Spinal cord (tissue), 10 donors: ENCODE measurements around the gene STRN. TPM values are rescaled to one million over a fixed set of nuclear protein-coding genes. Genes with fewer than 3 reads are reported as not detected.
"Not testable (repeated sequence)": the region's sequence is repeated elsewhere in the genome, so short reads cannot be mapped to it uniquely, and the experiment has no call there.

Experiments
- DNase-seq, 6 donors: peaks; one replicate each; pipeline versions ENCODE4 v3.0.0 to v3.0.0-alpha.2; 2013 to 2015; ENCODE audit warnings: low spot score in 6 of 6, low read depth in 4 of 6
- H3K27ac ChIP-seq: one replicate; pipeline ENCODE4 v1.5.1; 2013; ENCODE audit warnings: low read depth, low read length, control low read depth
- H3K27me3 ChIP-seq: one replicate; pipeline ENCODE4 v1.6.1; 2013; ENCODE audit warnings: low read length; ENCODE audit not compliant: control insufficient read depth, insufficient read depth
- H3K36me3 ChIP-seq: one replicate; pipeline ENCODE4 v1.6.1; 2013; ENCODE audit warnings: low read length; ENCODE audit not compliant: control insufficient read depth, insufficient read depth
- H3K4me1 ChIP-seq: one replicate; pipeline ENCODE4 v1.6.1; 2013; ENCODE audit warnings: low read length; ENCODE audit not compliant: control insufficient read depth, insufficient read depth
- H3K4me3 ChIP-seq: one replicate; pipeline ENCODE4 v1.5.1; 2013; ENCODE audit warnings: low read depth, low read length, control low read depth
- H3K9me3 ChIP-seq: one replicate; pipeline ENCODE4 v1.6.1; 2013; ENCODE audit warnings: low read length; ENCODE audit not compliant: control insufficient read depth, insufficient read depth
- WGBS: methylation state at CpG from one replicate; pipeline ENCODE4 v1.1.5; 2013; ENCODE audit warnings: missing lambda C conversion rate; ENCODE audit not compliant: insufficient coverage; 5-methylcytosine and 5-hydroxymethylcytosine counted together
- polyA plus RNA-seq, 2 donors: library from polyadenylated mRNA; unstranded; fragments of 120-200 nt; gene quantifications; one replicate each; pipeline ENCODE4 v1.2.1, GENCODE V29; 2013; ENCODE audit not compliant: insufficient read length in 2 of 2
- total RNA-seq, 2 donors: library from RNA; depleted of rRNA in 1 of 2; stranded (reverse); fragments of 120-200 nt in 1 of 2; fragments of >200 nt in 1 of 2; gene quantifications; one replicate each; pipeline versions ENCODE4 v1.2.3 to v1.2.4, GENCODE V29; 2013 to 2014
- donor health status: healthy.

The STRN gene
- total and polyA plus RNA-seq, 4 donors: 40.2 to 107 (median 62.8) TPM

DNA sequence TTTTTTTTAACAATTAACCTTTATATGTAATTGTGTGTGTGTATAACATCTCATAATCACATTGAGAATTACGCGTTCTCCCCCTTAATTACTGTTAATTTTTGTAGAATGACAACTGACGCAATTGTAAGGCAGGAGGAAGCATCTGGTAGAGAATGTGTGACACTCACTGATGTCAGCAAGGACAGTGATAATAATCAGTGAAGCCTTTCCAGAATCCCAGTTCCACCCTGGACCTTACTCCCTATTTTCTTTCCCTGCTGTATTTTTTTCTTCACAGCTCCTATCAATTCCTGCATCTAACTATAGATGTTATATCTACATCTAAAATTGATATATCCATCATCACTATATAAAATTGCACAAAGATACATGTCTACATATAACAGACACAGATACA is 16.1 kb upstream of the STRN start:
- peaks cover 21% of the 10 kb centered on the region for H3K36me3 ChIP-seq
- WGBS: no CpG with 5 or more reads among the region's 3 CpGs
- no peak overlapping the region for H3K27ac ChIP-seq
- no peak overlapping the region for H3K4me3 ChIP-seq
- H3K27me3 ChIP-seq: no peaks in the 10 kb centered on the region
- H3K4me1 ChIP-seq: no peaks in the 10 kb centered on the region
- DNase-seq: no peak
- no peaks in the 10 kb centered on the region for H3K9me3 ChIP-seq

DNA sequence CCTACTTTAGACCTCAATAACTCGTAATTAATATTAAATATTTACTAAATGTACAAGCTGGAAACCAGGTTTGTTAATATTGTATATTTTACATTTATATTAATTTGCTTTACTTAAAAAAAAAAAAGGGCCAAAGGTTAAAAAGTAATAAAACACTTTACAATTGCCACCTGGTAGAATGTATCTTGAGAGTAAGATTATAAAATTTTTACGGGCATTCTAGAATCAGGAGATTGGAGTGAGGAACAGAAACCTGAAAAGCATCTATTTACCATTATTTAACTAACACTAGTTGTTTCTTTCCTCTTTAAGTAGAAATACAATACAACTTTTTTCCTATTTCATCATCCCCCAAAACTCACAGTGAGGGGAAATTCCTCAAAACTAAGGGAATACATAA is 15.6 kb upstream of the STRN start:
- Histone ChIP-seq H3K9me3 (no peaks in the 10 kb centered on the region), H3K4me3 (no peak overlapping the region), H3K27ac (no peak overlapping the region), H3K4me1 (no peaks in the 10 kb centered on the region), H3K36me3 (peaks cover 18% of the 10 kb centered on the region), H3K27me3 (no peaks in the 10 kb centered on the region)
- no CpG with 5 or more reads among the region's 2 CpGs for WGBS
- DNase-seq: no peak

DNA sequence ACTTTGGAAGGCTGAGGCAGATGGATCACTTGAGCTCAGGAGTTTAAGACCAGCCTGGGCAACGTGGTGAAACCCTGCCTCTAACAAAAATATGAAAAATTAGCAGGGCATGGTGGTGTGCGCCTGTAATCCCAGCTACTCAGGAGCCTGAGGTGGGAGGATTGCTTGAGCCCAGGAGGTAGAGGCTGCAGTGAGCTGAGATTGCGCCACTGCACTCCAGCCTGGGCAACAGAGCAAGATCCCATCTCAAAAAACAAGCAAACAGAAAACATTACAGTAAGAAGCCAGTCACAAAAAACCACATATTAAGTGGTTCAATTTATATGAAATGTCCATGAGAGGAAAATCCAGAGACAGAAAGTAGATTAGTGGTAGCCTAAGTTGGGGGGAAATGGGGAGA is 12.7 kb upstream of the STRN start:
- H3K4me1 ChIP-seq, H3K27me3 ChIP-seq, DNase-seq, H3K4me3 ChIP-seq, H3K27ac ChIP-seq, H3K9me3 ChIP-seq: not testable (repeated sequence)
- 100% methylated on average over 1 of the region's 3 CpGs for WGBS
- peaks cover 15% of the 10 kb centered on the region for H3K36me3 ChIP-seq

DNA sequence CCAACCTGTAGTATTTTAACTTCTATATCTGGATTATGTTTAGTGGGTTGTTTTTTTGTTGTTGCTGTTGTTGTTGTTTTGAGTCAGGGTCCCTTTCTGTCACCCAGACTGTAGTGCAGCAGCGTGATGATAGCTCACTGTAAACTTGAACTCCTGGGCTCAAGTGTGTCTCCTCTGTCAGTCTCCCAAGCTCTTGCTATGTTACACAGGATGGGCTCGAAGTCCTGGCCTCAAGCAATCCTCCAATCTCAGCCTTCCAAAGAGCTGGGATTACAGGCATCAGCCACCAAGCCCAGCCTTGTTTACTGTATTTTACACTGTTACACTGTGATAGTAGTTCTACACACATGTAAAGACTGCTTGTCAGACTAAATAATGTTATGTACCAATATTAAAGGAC is 9.7 kb upstream of the STRN start:
- H3K27me3 ChIP-seq: no peaks in the 10 kb centered on the region
- no peak overlapping the region for H3K27ac ChIP-seq
- 77% methylated on average over 2 of the region's 2 CpGs for WGBS
- H3K9me3 ChIP-seq: no peaks in the 10 kb centered on the region
- H3K36me3 ChIP-seq: peaks cover 11% of the 10 kb centered on the region
- no peak overlapping the region for H3K4me3 ChIP-seq
- no peak for DNase-seq
- no peaks in the 10 kb centered on the region for H3K4me1 ChIP-seq

DNA sequence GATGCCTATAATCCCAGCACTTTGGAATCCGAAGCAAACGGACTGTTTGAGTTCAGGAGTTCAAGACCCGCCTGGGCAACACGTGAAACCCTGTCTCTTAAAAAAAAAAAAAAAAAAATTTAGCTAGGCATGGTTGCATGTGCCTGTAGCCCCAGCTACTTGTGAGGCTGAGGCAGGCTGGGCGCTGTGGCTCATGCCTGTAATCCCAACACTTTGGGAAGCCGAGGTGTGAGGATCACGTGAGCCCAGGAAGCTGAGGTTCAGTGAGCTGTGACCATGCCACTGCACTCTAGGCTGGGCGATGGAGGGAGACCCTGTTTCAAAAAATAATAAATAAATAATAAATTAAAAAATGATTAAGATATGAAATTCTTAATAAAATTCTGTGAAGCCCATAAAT is 9.0 kb upstream of the STRN start:
- Histone ChIP-seq H3K9me3 (no peaks in the 10 kb centered on the region), H3K27me3 (no peaks in the 10 kb centered on the region), H3K36me3 (peaks cover 11% of the 10 kb centered on the region), H3K27ac (no peak overlapping the region), H3K4me1 (no peaks in the 10 kb centered on the region), H3K4me3 (no peak overlapping the region)
- no peak for DNase-seq
- 93% methylated on average over 6 of the region's 8 CpGs for WGBS

DNA sequence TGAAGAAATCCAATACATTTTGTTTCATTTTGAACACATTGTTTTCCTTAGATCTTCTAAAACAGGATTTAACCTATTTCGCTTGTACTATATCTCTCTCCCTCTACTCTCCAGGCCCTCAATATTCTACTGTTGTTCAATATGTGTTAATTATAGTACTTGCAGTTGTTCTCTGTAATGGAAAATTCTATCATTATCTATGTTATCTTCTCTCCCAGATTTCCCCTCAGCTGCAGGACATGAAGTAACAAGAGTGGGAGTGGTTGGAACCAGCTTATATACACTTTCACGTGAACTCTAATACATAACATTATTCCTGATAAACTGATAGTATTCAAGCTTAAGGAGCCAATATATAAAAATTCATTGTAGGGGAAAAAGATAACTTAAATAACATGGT is 7.0 kb upstream of the STRN start:
- Histone ChIP-seq H3K36me3 (no peaks in the 10 kb centered on the region), H3K27ac (no peak overlapping the region), H3K27me3 (no peaks in the 10 kb centered on the region), H3K4me1 (no peaks in the 10 kb centered on the region), H3K9me3 (no peaks in the 10 kb centered on the region), H3K4me3 (no peak overlapping the region)
- no CpG with 5 or more reads among the region's 2 CpGs for WGBS
- no peak for DNase-seq

DNA sequence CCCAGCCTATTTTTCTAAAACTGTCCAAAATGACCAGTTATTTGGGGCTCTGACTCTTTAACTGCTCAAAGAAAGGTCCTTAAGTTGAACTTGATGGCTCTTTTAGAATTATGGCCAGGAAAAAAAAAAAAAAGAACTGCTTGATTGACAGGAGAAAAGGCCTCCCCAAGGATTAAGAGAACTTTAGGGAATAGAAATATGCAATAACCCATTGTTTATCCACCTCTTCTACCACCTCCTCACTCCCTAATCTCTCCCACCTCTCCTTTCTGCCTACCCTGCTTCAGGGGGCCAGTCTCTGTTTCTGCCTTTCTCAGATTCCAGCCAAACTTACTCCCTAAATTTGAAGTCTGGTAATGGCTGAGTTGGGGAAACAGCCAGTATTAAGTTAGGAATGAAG is 5.7 kb upstream of the STRN start:
- Histone ChIP-seq H3K9me3 (no peaks in the 10 kb centered on the region), H3K27ac (no peak overlapping the region), H3K4me1 (peaks cover under 1% of the 10 kb centered on the region), H3K4me3 (no peak overlapping the region), H3K36me3 (no peaks in the 10 kb centered on the region), H3K27me3 (no peaks in the 10 kb centered on the region)
- no peak for DNase-seq

DNA sequence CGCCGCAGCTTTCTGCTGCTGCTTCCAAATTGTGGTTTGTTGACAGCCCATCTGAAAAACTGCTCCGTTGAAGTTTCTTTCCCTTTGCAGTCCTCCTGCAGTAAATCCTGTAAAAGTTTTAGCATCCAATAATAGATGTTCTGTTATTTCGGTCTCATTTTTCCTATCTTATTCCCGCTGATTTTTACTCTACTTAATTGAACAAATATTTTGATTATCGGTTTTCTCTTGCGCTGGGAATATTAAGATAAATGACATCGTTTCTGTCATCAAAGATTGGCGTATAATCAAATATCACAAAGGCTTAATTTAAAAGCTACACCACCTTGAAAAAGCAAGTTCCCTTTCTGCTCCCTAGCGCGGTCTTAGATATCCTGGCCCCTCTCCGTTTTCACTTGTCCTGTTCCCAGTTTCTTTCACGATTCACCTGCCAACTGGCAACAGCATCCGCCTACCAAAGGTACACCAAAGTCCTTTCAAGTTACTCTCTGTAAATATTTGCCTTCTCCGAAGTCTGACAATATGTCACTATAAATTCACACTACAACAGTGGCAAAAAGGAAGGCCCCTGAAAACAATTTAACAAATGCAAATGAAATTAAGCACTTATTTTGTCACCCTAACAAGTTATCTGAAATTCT is 1.0 kb upstream of the STRN start:
- no peaks in the 10 kb centered on the region for H3K27me3 ChIP-seq
- H3K4me1 ChIP-seq: peaks cover 3% of the 10 kb centered on the region
- peak in 1 of 6 donors; percentile 13 for DNase-seq
- peak overlapping the region; percentile 75 for H3K27ac ChIP-seq
- H3K36me3 ChIP-seq: peaks cover 2% of the 10 kb centered on the region
- H3K4me3 ChIP-seq: peak overlapping the region; percentile 90
- 24% methylated on average over 8 of the region's 15 CpGs for WGBS
- H3K9me3 ChIP-seq: no peaks in the 10 kb centered on the region

DNA sequence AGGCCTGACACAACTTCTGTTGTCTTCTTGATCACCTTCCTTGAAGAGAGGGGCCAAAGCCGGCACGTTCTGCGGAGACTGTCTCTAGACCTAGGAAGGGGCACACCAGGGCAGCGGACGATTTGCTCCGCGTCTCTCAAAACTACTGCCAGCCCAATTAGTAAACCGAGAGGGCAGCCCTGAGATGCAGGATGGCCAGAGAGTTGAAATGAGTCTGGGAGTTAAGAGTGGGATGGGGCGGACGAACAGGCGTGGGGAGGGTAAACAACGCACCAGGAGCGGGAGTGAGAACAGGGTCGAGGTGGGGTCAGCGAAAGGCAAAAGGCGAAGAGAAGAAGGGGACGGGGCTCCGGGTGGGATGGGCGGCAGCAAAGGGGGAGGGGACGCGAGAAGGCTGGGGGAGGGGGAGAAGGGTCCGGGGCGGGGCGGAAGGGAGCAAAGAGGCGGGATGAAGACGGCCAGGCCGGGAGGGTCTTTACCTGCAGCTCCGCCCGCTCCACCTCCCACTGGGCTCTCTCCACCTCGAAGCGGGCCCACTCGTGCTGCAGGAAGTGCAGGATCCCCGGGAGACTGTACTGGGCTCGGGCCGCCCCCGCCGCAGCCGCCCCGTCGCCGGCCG is 476 bp downstream of the STRN start:
- Histone ChIP-seq H3K4me3 (peak overlapping the region; percentile 81), H3K4me1 (peaks cover 3% of the 10 kb centered on the region), H3K27ac (peak overlapping the region; percentile 35), H3K36me3 (peaks cover 2% of the 10 kb centered on the region), H3K27me3 (no peaks in the 10 kb centered on the region), H3K9me3 (no peaks in the 10 kb centered on the region)
- DNase-seq: peak in 3 of 6 donors; percentile 24 to 74 (median 64)
- 0% methylated on average over 32 of the region's 42 CpGs for WGBS

DNA sequence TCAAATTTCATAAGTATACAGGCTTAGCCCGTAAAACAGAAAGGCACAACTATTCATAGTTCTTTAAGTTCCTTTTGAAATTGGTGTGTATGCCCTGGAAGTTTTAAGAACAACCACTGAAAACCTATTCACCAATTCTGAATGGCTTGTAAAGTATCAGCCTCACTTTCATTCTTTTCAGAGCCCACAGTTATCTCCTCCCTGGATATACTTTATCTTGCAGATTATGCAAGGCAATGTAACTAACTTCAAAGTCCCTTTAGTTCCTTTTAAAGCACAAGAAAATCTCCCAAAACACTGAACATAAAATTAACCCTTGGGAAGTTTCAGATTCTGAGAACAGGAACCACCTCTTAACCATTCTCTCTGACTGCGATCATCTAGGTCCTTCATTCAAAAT is 1.1 kb downstream of the STRN start:
- Histone ChIP-seq H3K27ac (peak overlapping the region; percentile 35), H3K4me1 (peaks cover 3% of the 10 kb centered on the region), H3K9me3 (no peaks in the 10 kb centered on the region), H3K27me3 (no peaks in the 10 kb centered on the region), H3K36me3 (peaks cover 2% of the 10 kb centered on the region), H3K4me3 (peak overlapping the region; percentile 81)
- no peak for DNase-seq
- WGBS: no CpG with 5 or more reads among the region's 2 CpGs
